ENCODE results near the gene TADA2B.
A peak's percentile ranks its signal among the peaks of the same experiment; 100 is the strongest.

Gene TADA2B

DNA sequence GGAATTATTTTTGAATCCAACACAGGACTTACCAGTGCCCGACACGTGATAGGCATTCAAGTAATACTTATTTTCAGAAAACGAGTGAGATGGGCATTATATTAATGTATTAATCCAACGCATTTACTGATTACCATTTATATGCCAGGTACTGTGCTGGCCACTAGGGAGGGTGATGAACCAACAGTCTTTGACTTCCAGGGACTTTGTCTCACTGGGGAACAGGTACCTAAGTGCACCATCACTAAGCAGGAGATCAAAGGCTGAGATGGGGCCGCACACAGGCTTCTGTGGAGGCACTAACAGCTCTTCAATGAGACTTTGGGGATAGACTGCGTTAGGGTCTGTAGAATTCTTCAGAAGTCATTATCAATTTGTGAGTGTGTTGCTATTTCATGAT lies 5.7 kb upstream of the TADA2B start:
- Histone ChIP-seq H2AFZ (ENCODE audit: low read depth, low read length) (no peak overlapping the region), H3K4me1 (ENCODE audit: low read length) (peaks cover 4% of the 10 kb centered on the region; the same call in 1 of the 2 replicates), H3K27me3 (ENCODE audit: low read depth, low read length) (no peaks in the 10 kb centered on the region), H3K4me3 (ENCODE audit: low read length) (no peak overlapping the region), H3K9me3 (ENCODE audit: insufficient read depth, low read length) (no peaks in the 10 kb centered on the region), H4K20me1 (ENCODE audit: insufficient read depth, low read length) (no peaks in the 10 kb centered on the region), H3K4me2 (ENCODE audit: low read length) (no peak overlapping the region), H3K27ac (ENCODE audit: low read length) (no peak overlapping the region), H3K79me2 (ENCODE audit: low read length) (no peaks in the 10 kb centered on the region), H3K36me3 (replicated peaks; ENCODE audit: low read depth, low read length) (peaks cover 1% of the 10 kb centered on the region), H3K9ac (ENCODE audit: low read length) (no peak overlapping the region)
- TF ChIP-seq, protein P1, sequence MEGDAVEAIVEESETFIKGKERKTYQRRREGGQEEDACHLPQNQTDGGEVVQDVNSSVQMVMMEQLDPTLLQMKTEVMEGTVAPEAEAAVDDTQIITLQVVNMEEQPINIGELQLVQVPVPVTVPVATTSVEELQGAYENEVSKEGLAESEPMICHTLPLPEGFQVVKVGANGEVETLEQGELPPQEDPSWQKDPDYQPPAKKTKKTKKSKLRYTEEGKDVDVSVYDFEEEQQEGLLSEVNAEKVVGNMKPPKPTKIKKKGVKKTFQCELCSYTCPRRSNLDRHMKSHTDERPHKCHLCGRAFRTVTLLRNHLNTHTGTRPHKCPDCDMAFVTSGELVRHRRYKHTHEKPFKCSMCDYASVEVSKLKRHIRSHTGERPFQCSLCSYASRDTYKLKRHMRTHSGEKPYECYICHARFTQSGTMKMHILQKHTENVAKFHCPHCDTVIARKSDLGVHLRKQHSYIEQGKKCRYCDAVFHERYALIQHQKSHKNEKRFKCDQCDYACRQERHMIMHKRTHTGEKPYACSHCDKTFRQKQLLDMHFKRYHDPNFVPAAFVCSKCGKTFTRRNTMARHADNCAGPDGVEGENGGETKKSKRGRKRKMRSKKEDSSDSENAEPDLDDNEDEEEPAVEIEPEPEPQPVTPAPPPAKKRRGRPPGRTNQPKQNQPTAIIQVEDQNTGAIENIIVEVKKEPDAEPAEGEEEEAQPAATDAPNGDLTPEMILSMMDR (IDR thresholded peaks at IDR 0.05; ENCODE audit: low read depth, low read length) = peak; percentile 16; the same call in 1 of the 2 replicates
- no peak for TF ChIP-seq EZH2phosphoT487 (IDR thresholded peaks at IDR 0.05; ENCODE audit: low read depth)

DNA sequence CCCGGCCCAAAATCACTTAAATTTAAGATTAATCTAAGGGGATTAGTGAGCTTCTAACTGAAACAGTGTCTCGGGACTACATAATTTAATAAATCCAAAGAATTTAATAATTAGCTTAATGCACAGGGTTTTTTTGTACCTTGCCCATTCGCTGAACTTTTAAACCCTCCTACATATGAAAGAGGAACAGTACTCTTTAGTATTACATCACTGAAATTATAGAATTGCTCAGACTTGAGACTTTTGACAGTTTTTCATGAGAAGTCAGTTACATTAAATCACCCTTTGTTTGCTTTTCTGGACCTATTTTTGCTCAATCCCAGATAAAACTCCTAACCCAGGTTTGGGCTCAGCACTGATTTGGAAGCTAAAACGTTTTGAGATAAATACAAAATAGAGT lies 2.4 kb upstream of the TADA2B start:
- H3K4me3 ChIP-seq (ENCODE audit: low read length) = no peak overlapping the region
- H3K9me3 ChIP-seq (ENCODE audit: insufficient read depth, low read length) = no peaks in the 10 kb centered on the region
- H3K4me2 ChIP-seq (ENCODE audit: low read length) = no peak overlapping the region
- H3K27me3 ChIP-seq (ENCODE audit: low read depth, low read length) = no peaks in the 10 kb centered on the region
- peaks cover 19% of the 10 kb centered on the region for H3K4me1 ChIP-seq (ENCODE audit: low read length)
- H3K36me3 ChIP-seq (replicated peaks; ENCODE audit: low read depth, low read length) = peaks cover 7% of the 10 kb centered on the region
- no peak overlapping the region for H3K9ac ChIP-seq (ENCODE audit: low read length)
- no peak for TF ChIP-seq EZH2phosphoT487 (IDR thresholded peaks at IDR 0.05; ENCODE audit: low read depth)
- TF ChIP-seq, protein P1 (IDR thresholded peaks at IDR 0.05; ENCODE audit: low read depth, low read length) = no peak
- H3K27ac ChIP-seq (ENCODE audit: low read length) = no peak overlapping the region
- H4K20me1 ChIP-seq (ENCODE audit: insufficient read depth, low read length) = peaks cover 17% of the 10 kb centered on the region
- peaks cover 24% of the 10 kb centered on the region for H3K79me2 ChIP-seq (ENCODE audit: low read length)
- no peak overlapping the region for H2AFZ ChIP-seq (ENCODE audit: low read depth, low read length)

DNA sequence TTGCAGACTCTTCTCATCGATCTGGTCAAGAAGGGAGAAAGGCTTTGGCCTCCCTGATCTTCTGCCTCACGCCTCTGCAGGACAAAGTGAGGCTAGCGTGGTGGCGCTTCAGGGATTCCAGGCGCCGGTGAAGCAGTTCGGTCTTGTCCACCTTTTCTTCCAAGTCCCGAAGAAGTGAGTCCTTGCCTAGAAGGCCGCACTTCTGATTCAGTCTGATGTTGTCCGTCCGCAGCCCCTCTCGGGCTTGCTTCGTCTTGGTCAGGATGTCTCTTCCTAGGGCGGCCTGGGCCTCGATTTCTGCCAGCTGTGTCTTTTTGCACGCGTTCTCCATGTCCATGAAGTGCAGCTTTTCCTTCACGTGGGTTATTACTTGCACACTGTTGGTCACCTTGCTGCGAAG lies 1.9 kb upstream of the TADA2B start:
- H3K27ac ChIP-seq (ENCODE audit: low read length) = no peak overlapping the region
- H3K9me3 ChIP-seq (ENCODE audit: insufficient read depth, low read length) = no peaks in the 10 kb centered on the region

DNA sequence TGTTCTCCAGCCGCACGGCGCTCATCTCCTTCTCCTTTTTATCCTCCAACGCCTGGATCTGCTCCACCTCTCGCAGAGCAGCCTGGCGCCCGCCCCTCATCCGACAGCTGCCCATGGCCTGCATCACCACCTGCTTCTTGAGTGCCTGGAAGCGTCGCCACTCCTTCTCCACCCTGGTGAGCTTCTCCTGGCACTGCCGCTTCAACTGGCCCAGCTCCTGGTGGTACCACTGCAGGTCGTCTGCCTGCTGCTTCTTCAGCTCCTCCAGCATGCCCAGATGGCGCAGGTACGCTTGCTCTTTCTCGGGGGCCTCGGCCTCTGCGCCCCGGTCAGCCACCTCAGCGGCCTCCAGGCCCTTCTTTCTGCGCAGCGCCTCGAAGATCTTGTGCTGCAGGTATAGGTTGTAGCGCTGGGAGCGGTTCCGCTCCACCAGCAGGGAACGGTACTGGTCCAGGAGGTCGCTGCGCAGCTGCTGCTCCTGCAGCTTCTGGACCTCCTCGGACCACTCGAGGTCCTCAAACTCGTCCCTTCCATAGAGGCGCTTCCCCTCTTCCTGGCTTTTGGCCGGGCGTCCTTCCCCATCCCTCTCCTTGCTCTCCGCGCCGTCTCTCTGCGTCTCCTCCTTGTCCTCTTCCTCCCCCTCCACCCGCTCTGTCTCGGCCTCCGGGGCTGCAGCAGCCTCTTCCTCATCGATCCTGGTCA lies 1.2 kb upstream of the TADA2B start:
- Histone ChIP-seq H3K4me2 (ENCODE audit: low read length) (peak overlapping the region; percentile 91), H3K4me1 (ENCODE audit: low read length) (peaks cover 22% of the 10 kb centered on the region), H3K79me2 (ENCODE audit: low read length) (peaks cover 36% of the 10 kb centered on the region), H3K9me3 (ENCODE audit: insufficient read depth, low read length) (no peaks in the 10 kb centered on the region), H3K27me3 (ENCODE audit: low read depth, low read length) (no peaks in the 10 kb centered on the region), H3K36me3 (replicated peaks; ENCODE audit: low read depth, low read length) (peaks cover 7% of the 10 kb centered on the region), H3K9ac (ENCODE audit: low read length) (peak overlapping the region; percentile 51), H4K20me1 (ENCODE audit: insufficient read depth, low read length) (peaks cover 29% of the 10 kb centered on the region), H3K4me3 (ENCODE audit: low read length) (peak overlapping the region; percentile 91), H2AFZ (ENCODE audit: low read depth, low read length) (peak overlapping the region; percentile 88), H3K27ac (ENCODE audit: low read length) (no peak overlapping the region)
- TF ChIP-seq, protein P1 (IDR thresholded peaks at IDR 0.05; ENCODE audit: low read depth, low read length) = no peak
- TF ChIP-seq EZH2phosphoT487 (IDR thresholded peaks at IDR 0.05; ENCODE audit: low read depth) = no peak

More for the DNA sequence above, 1.9 kb upstream of the TADA2B start:
- Histone ChIP-seq H3K4me3 (ENCODE audit: low read length) (no peak overlapping the region), H3K36me3 (replicated peaks; ENCODE audit: low read depth, low read length) (peaks cover 7% of the 10 kb centered on the region), H2AFZ (ENCODE audit: low read depth, low read length) (no peak overlapping the region), H4K20me1 (ENCODE audit: insufficient read depth, low read length) (peaks cover 22% of the 10 kb centered on the region), H3K4me1 (ENCODE audit: low read length) (peaks cover 22% of the 10 kb centered on the region), H3K9ac (ENCODE audit: low read length) (no peak overlapping the region), H3K4me2 (ENCODE audit: low read length) (no peak overlapping the region), H3K27me3 (ENCODE audit: low read depth, low read length) (no peaks in the 10 kb centered on the region), H3K79me2 (ENCODE audit: low read length) (peaks cover 29% of the 10 kb centered on the region)
- TF ChIP-seq, protein P1 (IDR thresholded peaks at IDR 0.05; ENCODE audit: low read depth, low read length) = no peak
- TF ChIP-seq EZH2phosphoT487 (IDR thresholded peaks at IDR 0.05; ENCODE audit: low read depth) = no peak
